Activated naive CD8-positive, alpha-beta T cell treated with anti-CD3 and anti-CD28 coated beads, Interleukin-2, amount 50 U/mL, for 24 hours (primary cell): Measurements from ENCODE around the gene TTC33.
A peak's percentile ranks its signal among the peaks of the same experiment; 100 is the strongest.

ENCODE experiments used
- ATAC-seq: fragments of 150-1000 bp; cut with Tn5 transposase; one replicate; pipeline ENCODE4 v1.10.0; 2021
- DNase-seq: peaks from one replicate; pipeline ENCODE4 v3.0.0; 2021
- H3K27ac Mint-ChIP-seq: one replicate; pipeline ENCODE4 v1.8.0; 2021; ENCODE audit warnings: mild to moderate bottlenecking, mixed read lengths
- H3K27me3 Mint-ChIP-seq: one replicate; pipeline ENCODE4 v1.8.0; 2021; ENCODE audit warnings: mixed read lengths
- H3K36me3 Mint-ChIP-seq: one replicate; pipeline ENCODE4 v1.8.0; 2021; ENCODE audit warnings: low read depth, mixed read lengths
- H3K4me1 Mint-ChIP-seq: one replicate; pipeline ENCODE4 v1.8.0; 2021; ENCODE audit warnings: mixed read lengths
- H3K4me3 Mint-ChIP-seq: one replicate; pipeline ENCODE4 v1.8.0; 2021; ENCODE audit warnings: mild to moderate bottlenecking, moderate library complexity, mixed read lengths
- H3K9me3 Mint-ChIP-seq: one replicate; pipeline ENCODE4 v1.8.0; 2021; ENCODE audit warnings: mixed read lengths

The TTC33 gene

DNA sequence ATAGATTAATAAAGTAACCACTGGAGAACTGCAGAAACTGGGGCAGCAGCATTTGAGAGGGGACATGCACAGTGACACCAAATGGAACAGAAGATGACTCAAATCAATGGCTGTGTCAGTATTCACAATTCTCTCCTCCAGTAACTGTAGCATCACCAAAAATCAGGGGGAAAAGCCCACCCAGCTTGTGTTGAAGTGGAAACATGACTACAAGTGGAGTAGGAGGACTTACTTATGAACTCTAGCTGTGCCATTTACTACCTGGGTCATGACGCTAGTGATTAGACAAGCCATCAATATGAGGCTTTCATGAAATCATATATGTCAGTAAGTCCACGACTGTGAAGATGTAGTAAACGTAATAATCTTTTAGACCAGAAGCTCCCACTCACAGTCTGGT is 275.8 kb downstream of the TTC33 start:
- DNase-seq (peak; percentile 27), ATAC-seq (peak; percentile 80)
- no peaks in the 10 kb centered on the region for H3K36me3 Mint-ChIP-seq
- H3K4me3 Mint-ChIP-seq, result peak overlapping the region; percentile 54
- H3K27me3 Mint-ChIP-seq, result no peaks in the 10 kb centered on the region
- peaks cover 75% of the 10 kb centered on the region for H3K4me1 Mint-ChIP-seq
- peak overlapping the region; percentile 93 for H3K27ac Mint-ChIP-seq
- no peaks in the 10 kb centered on the region for H3K9me3 Mint-ChIP-seq

DNA sequence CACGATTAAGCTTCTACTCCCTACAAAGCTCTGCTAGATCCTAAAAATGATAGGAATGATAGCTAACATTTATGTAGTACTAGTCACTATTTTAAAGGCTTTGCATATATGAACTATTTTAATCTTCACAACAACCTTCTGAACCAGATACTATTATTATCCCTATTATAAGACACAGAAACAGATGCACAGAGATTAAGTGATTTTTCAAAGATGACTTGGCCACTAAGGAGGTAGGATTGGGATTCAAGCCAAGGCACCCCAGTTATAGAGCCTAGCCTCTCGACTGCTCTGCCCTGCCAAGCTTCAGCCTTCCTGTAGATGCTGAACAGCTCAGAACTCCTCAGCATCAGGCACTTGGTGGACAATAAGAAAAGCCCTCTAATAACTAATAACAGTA is 277.0 kb downstream of the TTC33 start:
- ATAC-seq (no peak), DNase-seq (no peak)
- H3K36me3 Mint-ChIP-seq, result no peaks in the 10 kb centered on the region
- H3K27ac Mint-ChIP-seq, result peak overlapping the region; percentile 93
- no peaks in the 10 kb centered on the region for H3K27me3 Mint-ChIP-seq
- H3K4me1 Mint-ChIP-seq, result peaks cover 64% of the 10 kb centered on the region
- H3K4me3 Mint-ChIP-seq, result no peak overlapping the region
- no peaks in the 10 kb centered on the region for H3K9me3 Mint-ChIP-seq

DNA sequence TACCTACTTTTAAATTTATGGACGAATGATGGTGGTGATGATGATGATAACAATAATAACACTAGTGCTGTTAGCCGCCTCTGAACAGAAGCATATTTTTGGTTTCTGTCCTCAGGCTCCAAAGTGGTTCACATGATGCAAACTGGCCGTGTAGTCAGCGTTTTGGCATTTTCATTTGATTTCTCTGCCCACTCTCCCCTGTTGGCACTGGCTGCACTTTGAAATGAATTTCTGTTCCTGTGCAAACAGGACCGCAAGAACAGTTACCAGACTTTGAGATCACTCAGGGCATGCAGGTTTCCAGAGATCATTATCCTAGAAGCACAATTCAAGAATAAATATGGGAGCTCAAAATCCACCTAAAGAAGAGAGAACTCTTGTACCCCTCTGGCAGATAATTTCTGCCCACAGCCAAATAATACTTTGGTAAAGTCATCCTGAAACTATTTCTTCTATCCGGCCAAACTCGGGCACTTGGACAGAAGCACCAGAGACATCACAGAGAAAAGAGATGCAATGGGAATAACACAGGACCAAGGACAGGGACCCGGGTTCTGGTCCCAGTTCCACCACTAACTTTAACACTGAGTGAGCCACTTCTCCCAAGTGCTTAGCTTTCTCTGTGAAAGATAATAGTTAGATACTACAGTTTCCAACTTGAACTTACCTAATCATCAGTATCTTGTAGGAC is 277.8 kb downstream of the TTC33 start:
- no peak overlapping the region for H3K27ac Mint-ChIP-seq
- no peaks in the 10 kb centered on the region for H3K9me3 Mint-ChIP-seq
- H3K4me1 Mint-ChIP-seq, result peaks cover 61% of the 10 kb centered on the region
- no peak overlapping the region for H3K4me3 Mint-ChIP-seq
- no peaks in the 10 kb centered on the region for H3K36me3 Mint-ChIP-seq
- no peak for ATAC-seq
- H3K27me3 Mint-ChIP-seq, result no peaks in the 10 kb centered on the region
- DNase-seq, result no peak

DNA sequence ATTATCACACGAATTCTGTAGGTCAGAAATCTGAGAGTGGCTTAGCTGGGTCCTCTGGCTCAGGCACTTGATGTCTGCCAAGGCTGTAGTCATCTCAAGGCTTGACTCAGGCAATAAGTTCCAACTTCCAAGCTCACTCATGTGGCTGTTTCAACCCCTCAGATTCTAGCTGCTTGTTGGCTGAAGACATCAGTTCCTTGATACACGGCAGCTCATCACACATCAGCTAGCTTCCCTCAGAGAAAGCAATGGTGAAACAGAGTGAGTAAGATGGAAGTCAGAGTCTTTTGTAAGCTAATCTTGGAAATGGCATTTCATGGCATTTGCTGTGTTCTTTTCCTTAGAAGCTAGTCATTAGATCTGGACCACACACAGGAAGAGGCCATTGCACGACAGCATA is 280.2 kb downstream of the TTC33 start:
- Mint-ChIP-seq H3K36me3 (no peaks in the 10 kb centered on the region), H3K27me3 (no peaks in the 10 kb centered on the region), H3K4me1 (peaks cover 46% of the 10 kb centered on the region), H3K27ac (no peak overlapping the region), H3K4me3 (no peak overlapping the region), H3K9me3 (no peaks in the 10 kb centered on the region)
- no peak for DNase-seq
- ATAC-seq, result no peak

DNA sequence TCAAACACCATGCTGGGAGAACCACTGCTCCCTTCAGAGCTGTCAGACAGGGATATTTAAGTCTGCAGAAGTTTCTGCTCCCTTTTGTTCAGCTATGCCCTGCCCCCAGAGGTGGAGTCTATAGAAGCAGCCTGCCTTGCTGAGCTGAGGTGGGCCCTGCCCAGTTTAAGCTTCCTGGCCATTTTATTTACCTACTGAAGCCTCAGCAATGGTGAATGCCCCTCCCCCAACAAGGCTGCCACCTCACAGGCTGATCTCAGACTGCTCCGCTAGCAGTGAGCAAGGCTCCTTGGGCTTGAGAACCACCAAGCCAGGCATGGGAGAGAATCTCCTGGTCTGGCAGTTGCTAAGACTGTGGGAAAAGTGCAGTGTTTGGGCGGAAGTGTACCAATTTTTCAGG is 281.5 kb downstream of the TTC33 start:
- Mint-ChIP-seq H3K9me3 (no peaks in the 10 kb centered on the region), H3K27me3 (no peaks in the 10 kb centered on the region), H3K4me1 (peaks cover 33% of the 10 kb centered on the region), H3K36me3 (no peaks in the 10 kb centered on the region), H3K4me3 (no peak overlapping the region), H3K27ac (no peak overlapping the region)
- no peak for DNase-seq
- no peak for ATAC-seq

DNA sequence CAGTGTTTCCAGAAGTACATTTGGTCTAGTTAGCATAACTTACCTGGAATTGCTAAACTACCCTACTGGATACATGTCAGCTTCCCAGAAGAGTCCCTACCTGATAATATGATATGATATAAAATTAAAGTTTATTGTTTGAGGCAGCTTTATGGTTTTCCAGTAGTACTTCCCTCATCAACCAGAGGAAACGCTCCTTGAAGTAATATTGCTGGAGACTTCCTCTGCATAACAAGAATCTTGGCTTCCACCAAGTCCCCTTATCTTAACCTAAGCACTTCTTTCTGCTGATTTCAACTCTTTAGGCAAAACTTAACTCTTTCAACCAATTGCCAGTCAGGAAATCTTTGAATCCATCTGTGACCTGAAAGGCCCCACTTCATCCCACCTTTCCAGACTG is 290.3 kb downstream of the TTC33 start:
- H3K36me3 Mint-ChIP-seq, result peaks cover 4% of the 10 kb centered on the region
- H3K4me1 Mint-ChIP-seq, result peaks cover 23% of the 10 kb centered on the region
- DNase-seq (no peak), ATAC-seq (no peak)
- no peak overlapping the region for H3K4me3 Mint-ChIP-seq
- no peaks in the 10 kb centered on the region for H3K27me3 Mint-ChIP-seq
- H3K9me3 Mint-ChIP-seq, result peaks cover 10% of the 10 kb centered on the region
- H3K27ac Mint-ChIP-seq, result no peak overlapping the region

DNA sequence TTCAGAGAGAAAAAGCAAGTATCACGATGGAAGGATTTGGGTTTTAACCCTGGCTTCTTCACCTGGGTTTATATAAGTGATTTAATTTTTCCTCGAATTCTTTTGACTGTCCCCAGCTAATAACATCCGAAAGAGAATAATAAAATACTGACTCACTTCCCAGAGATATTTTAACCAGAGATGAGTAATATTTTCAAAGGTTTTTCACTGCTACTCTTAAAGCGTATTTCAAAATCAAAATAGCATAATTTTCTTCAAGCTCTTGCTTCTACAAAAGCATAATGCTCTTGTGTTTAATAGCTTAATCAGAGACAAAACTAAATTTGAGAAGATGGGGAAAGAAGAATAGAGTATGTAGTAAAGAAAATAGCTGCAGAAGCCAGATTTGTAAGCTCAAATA is 291.2 kb downstream of the TTC33 start:
- Mint-ChIP-seq H3K36me3 (peaks cover 7% of the 10 kb centered on the region), H3K4me1 (peaks cover 23% of the 10 kb centered on the region), H3K27ac (no peak overlapping the region), H3K4me3 (no peak overlapping the region), H3K9me3 (peaks cover 13% of the 10 kb centered on the region), H3K27me3 (no peaks in the 10 kb centered on the region)
- ATAC-seq, result no peak
- no peak for DNase-seq
